GM12801 (cell line): ENCODE results near the gene PCDH17.

Experiments
- TF ChIP-seq, protein P1 (sequence below): IDR thresholded peaks from one replicate; pipeline ENCODE4 v1.5.1; 2011; ENCODE audit warnings: control low read depth; ENCODE audit not compliant: insufficient read length; ENCODE audit errors: extremely low read depth

The PCDH17 gene, protein sequence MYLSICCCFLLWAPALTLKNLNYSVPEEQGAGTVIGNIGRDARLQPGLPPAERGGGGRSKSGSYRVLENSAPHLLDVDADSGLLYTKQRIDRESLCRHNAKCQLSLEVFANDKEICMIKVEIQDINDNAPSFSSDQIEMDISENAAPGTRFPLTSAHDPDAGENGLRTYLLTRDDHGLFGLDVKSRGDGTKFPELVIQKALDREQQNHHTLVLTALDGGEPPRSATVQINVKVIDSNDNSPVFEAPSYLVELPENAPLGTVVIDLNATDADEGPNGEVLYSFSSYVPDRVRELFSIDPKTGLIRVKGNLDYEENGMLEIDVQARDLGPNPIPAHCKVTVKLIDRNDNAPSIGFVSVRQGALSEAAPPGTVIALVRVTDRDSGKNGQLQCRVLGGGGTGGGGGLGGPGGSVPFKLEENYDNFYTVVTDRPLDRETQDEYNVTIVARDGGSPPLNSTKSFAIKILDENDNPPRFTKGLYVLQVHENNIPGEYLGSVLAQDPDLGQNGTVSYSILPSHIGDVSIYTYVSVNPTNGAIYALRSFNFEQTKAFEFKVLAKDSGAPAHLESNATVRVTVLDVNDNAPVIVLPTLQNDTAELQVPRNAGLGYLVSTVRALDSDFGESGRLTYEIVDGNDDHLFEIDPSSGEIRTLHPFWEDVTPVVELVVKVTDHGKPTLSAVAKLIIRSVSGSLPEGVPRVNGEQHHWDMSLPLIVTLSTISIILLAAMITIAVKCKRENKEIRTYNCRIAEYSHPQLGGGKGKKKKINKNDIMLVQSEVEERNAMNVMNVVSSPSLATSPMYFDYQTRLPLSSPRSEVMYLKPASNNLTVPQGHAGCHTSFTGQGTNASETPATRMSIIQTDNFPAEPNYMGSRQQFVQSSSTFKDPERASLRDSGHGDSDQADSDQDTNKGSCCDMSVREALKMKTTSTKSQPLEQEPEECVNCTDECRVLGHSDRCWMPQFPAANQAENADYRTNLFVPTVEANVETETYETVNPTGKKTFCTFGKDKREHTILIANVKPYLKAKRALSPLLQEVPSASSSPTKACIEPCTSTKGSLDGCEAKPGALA (N-terminal part only)

DNA sequence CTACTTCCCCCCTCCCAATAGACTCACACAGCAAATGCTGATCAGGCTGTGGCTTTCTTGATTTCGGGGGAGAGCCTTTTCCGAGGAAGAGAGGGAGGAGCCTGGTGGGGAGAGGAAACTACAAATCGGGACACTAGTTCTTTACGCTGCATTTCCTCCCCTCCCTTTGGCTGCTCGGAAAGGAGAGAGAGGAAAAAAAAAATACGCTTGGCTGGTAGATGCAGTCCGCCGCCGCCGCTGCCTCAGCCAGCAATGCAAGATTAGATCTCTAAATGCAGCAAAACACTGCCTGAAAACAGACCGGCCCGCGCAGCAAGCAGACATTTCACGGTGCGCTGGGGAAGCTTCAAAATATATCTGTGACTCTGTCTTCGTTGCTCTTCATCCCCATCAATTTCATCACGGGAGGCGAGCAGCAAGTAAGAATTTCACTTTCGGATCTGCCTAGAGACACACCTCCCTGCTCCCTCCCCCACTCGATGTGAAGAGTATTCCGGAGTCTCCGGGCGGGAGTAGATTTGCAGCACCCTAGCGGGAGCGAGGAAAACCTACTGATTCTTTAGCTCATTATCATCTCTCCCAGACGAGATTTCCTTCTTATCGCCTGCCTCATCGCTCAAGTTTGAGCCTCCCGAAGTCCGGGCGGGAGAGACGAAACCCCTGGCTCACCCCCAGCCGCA is at the start of gene PCDH17:
Gene PCDH17, plus strand, starts transcription at position 149 of the 680 bp plus-strand sequence. CDS start 803 bp downstream, outside the sequence.
- TF ChIP-seq, protein P1, sequence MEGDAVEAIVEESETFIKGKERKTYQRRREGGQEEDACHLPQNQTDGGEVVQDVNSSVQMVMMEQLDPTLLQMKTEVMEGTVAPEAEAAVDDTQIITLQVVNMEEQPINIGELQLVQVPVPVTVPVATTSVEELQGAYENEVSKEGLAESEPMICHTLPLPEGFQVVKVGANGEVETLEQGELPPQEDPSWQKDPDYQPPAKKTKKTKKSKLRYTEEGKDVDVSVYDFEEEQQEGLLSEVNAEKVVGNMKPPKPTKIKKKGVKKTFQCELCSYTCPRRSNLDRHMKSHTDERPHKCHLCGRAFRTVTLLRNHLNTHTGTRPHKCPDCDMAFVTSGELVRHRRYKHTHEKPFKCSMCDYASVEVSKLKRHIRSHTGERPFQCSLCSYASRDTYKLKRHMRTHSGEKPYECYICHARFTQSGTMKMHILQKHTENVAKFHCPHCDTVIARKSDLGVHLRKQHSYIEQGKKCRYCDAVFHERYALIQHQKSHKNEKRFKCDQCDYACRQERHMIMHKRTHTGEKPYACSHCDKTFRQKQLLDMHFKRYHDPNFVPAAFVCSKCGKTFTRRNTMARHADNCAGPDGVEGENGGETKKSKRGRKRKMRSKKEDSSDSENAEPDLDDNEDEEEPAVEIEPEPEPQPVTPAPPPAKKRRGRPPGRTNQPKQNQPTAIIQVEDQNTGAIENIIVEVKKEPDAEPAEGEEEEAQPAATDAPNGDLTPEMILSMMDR: no peak

DNA sequence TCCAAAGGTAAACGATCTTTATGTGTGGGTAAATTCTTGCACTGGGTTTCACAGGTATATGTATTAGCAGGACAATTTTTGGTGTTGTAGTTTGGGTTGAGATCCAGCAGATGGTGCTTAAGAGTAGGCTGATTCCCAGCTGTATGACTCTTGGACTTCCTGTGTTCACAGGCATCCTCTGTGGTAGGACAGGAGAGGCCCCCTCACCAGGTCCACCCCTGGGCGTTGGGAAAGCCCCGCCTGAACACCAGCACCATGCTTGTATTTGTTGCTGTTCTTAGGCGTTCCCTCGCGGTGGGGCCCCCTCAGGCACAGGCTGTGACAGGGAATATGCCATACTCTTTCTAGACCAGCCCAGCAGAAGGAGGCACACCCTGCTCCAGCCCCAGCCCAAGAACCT is 49.5 kb upstream of the PCDH17 start:
- TF ChIP-seq, protein P1: no peak

DNA sequence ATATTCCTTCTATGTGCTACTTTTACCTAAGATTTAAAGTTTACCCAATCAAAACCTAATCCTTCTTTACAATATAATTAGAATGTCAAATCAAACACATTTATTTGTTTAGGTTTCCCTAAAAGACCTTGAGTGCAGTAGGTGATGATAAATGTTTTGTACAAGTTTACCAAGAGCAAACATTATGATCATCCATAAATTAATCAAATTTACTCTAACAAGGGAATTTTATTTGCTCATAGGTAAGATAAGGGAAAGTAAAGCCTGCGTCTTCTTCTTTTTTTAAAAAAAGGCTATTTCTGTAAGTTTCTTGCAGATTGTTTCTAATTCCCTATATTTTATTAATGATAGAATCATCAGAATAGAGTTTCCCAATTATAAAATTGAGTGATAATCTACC is 48.0 kb upstream of the PCDH17 start:
- TF ChIP-seq, protein P1: no peak

DNA sequence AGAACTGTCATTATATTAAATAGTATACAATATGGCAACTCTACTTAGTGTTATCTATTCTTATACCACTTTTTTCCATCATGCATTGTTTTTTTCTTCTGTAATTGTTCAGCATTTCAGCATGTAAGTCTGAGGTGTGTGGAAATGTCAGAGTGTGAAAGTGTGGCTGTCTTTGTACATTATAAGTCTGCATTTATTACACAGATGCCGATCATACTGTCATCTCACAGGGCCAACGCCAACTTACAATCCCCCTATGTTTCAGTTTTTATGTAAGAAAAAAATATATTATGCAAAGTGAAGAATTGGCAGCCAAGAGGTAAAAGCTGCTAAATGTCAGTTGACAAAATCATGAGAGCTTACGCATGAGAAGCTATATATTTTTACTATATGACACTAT is 42.9 kb upstream of the PCDH17 start:
- TF ChIP-seq, protein P1: no peak

DNA sequence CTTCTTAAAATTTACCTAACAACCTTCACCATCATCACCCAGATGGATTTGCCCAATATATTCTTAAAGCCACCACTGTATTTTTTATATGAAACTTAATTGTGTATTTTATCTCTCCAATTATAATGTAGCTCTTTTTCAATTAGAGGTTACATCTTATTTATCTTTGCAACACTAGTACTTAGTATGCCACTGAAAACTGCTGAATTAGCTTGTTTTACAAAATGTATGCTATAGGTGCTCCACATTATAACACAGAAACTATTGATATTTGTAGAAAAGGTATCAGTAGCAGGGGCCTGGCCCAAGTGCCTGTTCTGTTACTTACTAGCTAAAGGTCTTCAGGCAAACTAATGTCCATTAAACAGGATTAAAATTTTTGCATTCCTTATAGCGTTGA is 35.8 kb upstream of the PCDH17 start:
- TF ChIP-seq, protein P1: no peak

DNA sequence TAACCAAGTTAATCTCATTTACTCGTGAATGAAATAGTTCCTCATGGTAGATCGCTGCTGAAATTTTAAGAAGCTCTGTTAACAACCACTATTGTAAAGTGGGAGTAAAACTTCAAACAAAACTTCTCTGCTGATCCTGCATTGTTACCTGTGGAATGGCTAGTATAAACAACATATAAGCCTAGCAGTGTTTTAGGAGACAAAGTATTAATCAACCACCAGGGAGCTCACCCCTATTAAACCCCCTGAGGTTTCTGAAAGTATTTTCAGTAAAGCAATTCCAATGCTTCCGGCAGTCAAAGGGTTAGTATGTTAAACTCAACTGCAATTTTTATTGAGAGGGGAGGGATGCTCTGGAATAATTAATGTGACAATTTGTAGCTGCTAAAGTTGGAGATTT is 30.0 kb upstream of the PCDH17 start:
- TF ChIP-seq, protein P1: no peak
